GM23338 (cell line): ENCODE results near the gene GNAZ.

Source experiments
- CREB1 ChIP-seq: fragments of 250-450 bp; sonication (Bioruptor Pico); IDR thresholded peaks from 2 replicates; pipeline ENCODE4 v1.5.0; 2020; ENCODE audit warnings: low read depth, mild to moderate bottlenecking, moderate library complexity
- CTCF ChIP-seq, 2 experiments: fragments of 200-600 bp in 1 of 2; sonication (generic) in 1 of 2; conservative IDR thresholded peaks; 2 replicates each; pipeline versions ENCODE4 v1.5.1 to v1.6.1; 2016 to 2017; ENCODE audit warnings: antibody characterized with exemption in 2 of 2, low read depth in 2 of 2, mild to moderate bottlenecking in 2 of 2, moderate library complexity in 1 of 2
- EZH2 ChIP-seq: fragments of 200-600 bp; sonication (generic); IDR thresholded peaks from one replicate; pipeline ENCODE4 v1.8.0; 2017; ENCODE audit warnings: antibody characterized with exemption, mild to moderate bottlenecking, low read depth; ENCODE audit not compliant: unreplicated experiment
- REST ChIP-seq: IDR thresholded peaks from one replicate; pipeline ENCODE4 v1.6.1; 2018; ENCODE audit warnings: antibody characterized with exemption; ENCODE audit not compliant: unreplicated experiment
- ZNF462 ChIP-seq: fragments of 250-450 bp; sonication (Bioruptor Pico); IDR thresholded peaks from 2 replicates; pipeline ENCODE4 v1.5.0; 2020; ENCODE audit warnings: mild to moderate bottlenecking, moderate library complexity

- TF ChIP-seq CREB1 (CRISPR knock-in tag) (no peak), CTCF (conservative IDR thresholded peaks at IDR 0.05; ENCODE audit: low read depth in 2 of 2) (no peak), REST (no peak), EZH2 (no peak), ZNF462 (CRISPR knock-in tag) (no peak)
Observed at GRCh38 chr22:23089633-23090456, 19.5 kb downstream of the GNAZ start.
